Endodermal cell (in vitro differentiated cells): ENCODE results near the gene CFAP46. TPM values are rescaled to one million over a fixed set of nuclear protein-coding genes. Genes with fewer than 3 reads are reported as not detected.

Experiments used
- DNase-seq: peaks from one replicate; pipeline ENCODE4 v3.0.0-alpha.2; 2017
- H3K27ac ChIP-seq: 2 replicates; pipeline ENCODE4 v1.5.1; 2013; ENCODE audit warnings: mild to moderate bottlenecking, low read depth, low read length, moderate library complexity
- H3K27me3 ChIP-seq: 2 replicates; pipeline ENCODE4 v1.6.1; 2013; ENCODE audit warnings: mild to moderate bottlenecking, low read length, moderate library complexity; ENCODE audit not compliant: insufficient read depth, control insufficient read depth, poor library complexity, severe bottlenecking
- H3K36me3 ChIP-seq: 2 replicates; pipeline ENCODE4 v1.7.0; 2013; ENCODE audit warnings: mild to moderate bottlenecking, low read length, moderate library complexity; ENCODE audit not compliant: control insufficient read depth, insufficient read depth
- H3K4me1 ChIP-seq: one replicate; pipeline ENCODE4 v1.7.0; 2013; ENCODE audit warnings: low read length; ENCODE audit not compliant: control insufficient read depth, insufficient read depth
- H3K4me3 ChIP-seq: 2 replicates; pipeline ENCODE4 v1.5.1; 2013; ENCODE audit warnings: mild to moderate bottlenecking, low read length, moderate library complexity
- H3K9ac ChIP-seq: 2 replicates; pipeline ENCODE4 v1.6.1; 2013; ENCODE audit warnings: mild to moderate bottlenecking, low read length, moderate library complexity; ENCODE audit not compliant: poor library complexity, severe bottlenecking; ENCODE audit errors: extremely low read depth
- H3K9me3 ChIP-seq: 2 replicates; pipeline ENCODE4 v1.6.1; 2013; ENCODE audit warnings: mild to moderate bottlenecking, low read length, moderate library complexity; ENCODE audit not compliant: control insufficient read depth
- H3K27ac Mint-ChIP-seq: 2 replicates; pipeline ENCODE4 v1.8.0; 2020; ENCODE audit warnings: mixed read lengths
- H3K27me3 Mint-ChIP-seq: 2 replicates; pipeline ENCODE4 v1.8.0; 2021; ENCODE audit warnings: mild to moderate bottlenecking, mixed read lengths; ENCODE audit not compliant: insufficient read depth
- H3K36me3 Mint-ChIP-seq: 2 replicates; pipeline ENCODE4 v1.8.0; 2020; ENCODE audit warnings: low read depth, mixed read lengths
- H3K4me1 Mint-ChIP-seq: 2 replicates; pipeline ENCODE4 v1.8.0; 2020; ENCODE audit warnings: mixed read lengths
- H3K4me3 Mint-ChIP-seq: 2 replicates; pipeline ENCODE4 v1.8.0; 2020; ENCODE audit warnings: mild to moderate bottlenecking, moderate library complexity, mixed read lengths
- H3K9me3 Mint-ChIP-seq: 2 replicates; pipeline ENCODE4 v1.8.0; 2020; ENCODE audit warnings: mild to moderate bottlenecking, mixed read lengths
- WGBS, 2 experiments: methylation state at CpG; one replicate each; pipeline versions ENCODE4 v1.1.5 to v1.1.7; 2013; ENCODE audit warnings: missing lambda C conversion rate in 2 of 2, mixed read lengths in 1 of 2; ENCODE audit not compliant: insufficient coverage in 1 of 2, insufficient read length in 1 of 2; 5-methylcytosine and 5-hydroxymethylcytosine counted together
- total RNA-seq, 2 donors: library from RNA; stranded (reverse); fragmentation: NEBNext Ultra II Directional in 1 of 2; extraction: Animal tissue kit (Norgen Biotek cat#: 25700) in 1 of 2; gene quantifications; 2 replicates in 1 of 2; 3 replicates in 1 of 2; pipeline ENCODE4 v1.2.1, GENCODE V29; 2021
- TF ChIP-seq, protein P1 (sequence below): fragments of 200-600 bp; sonication (generic); conservative IDR thresholded peaks from 2 replicates; pipeline ENCODE4 v1.5.0; 2021; ENCODE audit warnings: antibody characterized with exemption, mild to moderate bottlenecking

Gene CFAP46
- total RNA-seq, 2 donors from 2014 or later = 9.9 to 10.5 TPM

DNA sequence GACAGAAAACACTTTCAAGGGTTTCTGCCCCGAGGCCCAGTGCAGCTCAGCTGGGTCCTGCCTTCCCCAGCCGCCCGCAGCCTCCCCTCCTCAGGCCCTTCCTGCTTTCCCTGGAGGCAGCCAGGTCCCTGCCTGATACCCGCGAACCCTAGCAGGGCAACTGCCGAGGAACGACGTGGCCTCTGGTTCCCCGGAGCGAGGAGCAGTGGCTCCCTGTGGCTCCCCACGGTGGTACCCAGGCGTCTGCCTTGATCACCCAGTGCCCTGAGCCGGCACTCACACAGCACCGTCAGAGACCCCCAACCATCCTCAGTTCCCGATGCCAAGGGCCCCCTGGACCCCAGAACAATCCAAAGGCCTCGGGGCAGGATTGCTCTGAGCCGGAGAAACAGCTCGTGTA lies 58.3 kb downstream of the CFAP46 start:
- H3K36me3 ChIP-seq = no peaks in the 10 kb centered on the region
- no peaks in the 10 kb centered on the region for H3K27me3 ChIP-seq
- WGBS, 2 experiments = 81 to 90% methylated on average over 4 to 18 of the region's 18 CpGs
- H3K9ac ChIP-seq = no peak overlapping the region
- H3K9me3 Mint-ChIP-seq = no peaks in the 10 kb centered on the region
- H3K4me1 Mint-ChIP-seq = no peaks in the 10 kb centered on the region
- no peak overlapping the region for H3K4me3 ChIP-seq
- no peaks in the 10 kb centered on the region for H3K4me1 ChIP-seq
- no peak for DNase-seq
- no peak overlapping the region for H3K27ac Mint-ChIP-seq
- H3K27ac ChIP-seq = no peak overlapping the region
- no peaks in the 10 kb centered on the region for H3K9me3 ChIP-seq
- no peak overlapping the region for H3K4me3 Mint-ChIP-seq
- H3K36me3 Mint-ChIP-seq = no peaks in the 10 kb centered on the region
- peaks cover 4% of the 10 kb centered on the region for H3K27me3 Mint-ChIP-seq
- TF ChIP-seq, protein P1, sequence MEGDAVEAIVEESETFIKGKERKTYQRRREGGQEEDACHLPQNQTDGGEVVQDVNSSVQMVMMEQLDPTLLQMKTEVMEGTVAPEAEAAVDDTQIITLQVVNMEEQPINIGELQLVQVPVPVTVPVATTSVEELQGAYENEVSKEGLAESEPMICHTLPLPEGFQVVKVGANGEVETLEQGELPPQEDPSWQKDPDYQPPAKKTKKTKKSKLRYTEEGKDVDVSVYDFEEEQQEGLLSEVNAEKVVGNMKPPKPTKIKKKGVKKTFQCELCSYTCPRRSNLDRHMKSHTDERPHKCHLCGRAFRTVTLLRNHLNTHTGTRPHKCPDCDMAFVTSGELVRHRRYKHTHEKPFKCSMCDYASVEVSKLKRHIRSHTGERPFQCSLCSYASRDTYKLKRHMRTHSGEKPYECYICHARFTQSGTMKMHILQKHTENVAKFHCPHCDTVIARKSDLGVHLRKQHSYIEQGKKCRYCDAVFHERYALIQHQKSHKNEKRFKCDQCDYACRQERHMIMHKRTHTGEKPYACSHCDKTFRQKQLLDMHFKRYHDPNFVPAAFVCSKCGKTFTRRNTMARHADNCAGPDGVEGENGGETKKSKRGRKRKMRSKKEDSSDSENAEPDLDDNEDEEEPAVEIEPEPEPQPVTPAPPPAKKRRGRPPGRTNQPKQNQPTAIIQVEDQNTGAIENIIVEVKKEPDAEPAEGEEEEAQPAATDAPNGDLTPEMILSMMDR = no peak

GRCh38 chr10:132883391-132883881 lies 58.9 kb downstream of the CFAP46 start:
- Histone ChIP-seq H3K27me3 (no peaks in the 10 kb centered on the region), H3K9ac (no peak overlapping the region), H3K4me3 (no peak overlapping the region), H3K36me3 (no peaks in the 10 kb centered on the region), H3K9me3 (no peaks in the 10 kb centered on the region), H3K4me1 (no peaks in the 10 kb centered on the region), H3K27ac (no peak overlapping the region)
- Mint-ChIP-seq H3K4me3 (no peak overlapping the region), H3K9me3 (no peaks in the 10 kb centered on the region), H3K27ac (no peak overlapping the region), H3K36me3 (no peaks in the 10 kb centered on the region), H3K4me1 (no peaks in the 10 kb centered on the region), H3K27me3 (peaks cover 2% of the 10 kb centered on the region)
- no peak for DNase-seq
- TF ChIP-seq, protein P1 = no peak
- 85 to 87% methylated on average over 19 to 20 of the region's 20 CpGs for WGBS, 2 experiments

GRCh38 chr10:132882069-132882951 lies 60.1 kb downstream of the CFAP46 start:
- H3K9me3 ChIP-seq = no peaks in the 10 kb centered on the region
- H3K4me1 ChIP-seq = no peaks in the 10 kb centered on the region
- Mint-ChIP-seq H3K27me3 (peaks cover 2% of the 10 kb centered on the region), H3K9me3 (no peaks in the 10 kb centered on the region), H3K36me3 (no peaks in the 10 kb centered on the region), H3K4me1 (no peaks in the 10 kb centered on the region), H3K27ac (no peak overlapping the region), H3K4me3 (no peak overlapping the region)
- no peak overlapping the region for H3K27ac ChIP-seq
- no peak for DNase-seq
- 89 to 90% methylated on average over 9 to 18 of the region's 18 CpGs for WGBS, 2 experiments
- H3K27me3 ChIP-seq = no peaks in the 10 kb centered on the region
- no peaks in the 10 kb centered on the region for H3K36me3 ChIP-seq
- H3K4me3 ChIP-seq = no peak overlapping the region
- TF ChIP-seq, protein P1 = no peak
- H3K9ac ChIP-seq = no peak overlapping the region
